CD4-positive, alpha-beta T cell treated with Interferon gamma for 1 hour (primary cell): ENCODE results near the gene GPR176.
A peak's percentile ranks its signal among the peaks of the same experiment; 100 is the strongest.

Source experiments
- DNase-seq: peaks from one replicate; pipeline ENCODE4 v3.0.0-alpha.2; 2020

Gene GPR176

GRCh38 chr15:39919748-39920509 lies at the start of gene GPR176:
GPR176 (minus strand) TSS chr15:39920266; CDS start chr15:39920026, 240 bp downstream.
- DNase-seq = peak; percentile 6

DNA sequence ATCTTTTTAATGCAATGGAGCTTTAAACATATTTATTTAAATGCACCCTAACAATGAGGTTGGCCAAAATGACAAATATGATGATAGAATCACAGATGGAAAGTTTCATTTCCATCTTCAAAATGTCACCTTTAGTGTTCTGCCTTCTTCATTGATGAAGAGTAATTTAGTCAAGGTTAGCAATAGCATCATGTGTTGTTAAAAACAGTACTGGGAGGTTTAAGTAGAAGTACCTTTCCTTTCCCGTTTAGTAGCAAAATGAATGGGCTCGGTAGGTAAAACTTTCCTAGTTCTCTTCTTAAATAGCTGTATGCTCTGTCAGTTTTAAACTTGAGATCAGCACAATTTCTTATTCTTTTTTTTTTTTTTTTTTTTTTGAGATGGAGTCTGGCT lies 48.9 kb upstream of the GPR176 start:
- no peak for DNase-seq

DNA sequence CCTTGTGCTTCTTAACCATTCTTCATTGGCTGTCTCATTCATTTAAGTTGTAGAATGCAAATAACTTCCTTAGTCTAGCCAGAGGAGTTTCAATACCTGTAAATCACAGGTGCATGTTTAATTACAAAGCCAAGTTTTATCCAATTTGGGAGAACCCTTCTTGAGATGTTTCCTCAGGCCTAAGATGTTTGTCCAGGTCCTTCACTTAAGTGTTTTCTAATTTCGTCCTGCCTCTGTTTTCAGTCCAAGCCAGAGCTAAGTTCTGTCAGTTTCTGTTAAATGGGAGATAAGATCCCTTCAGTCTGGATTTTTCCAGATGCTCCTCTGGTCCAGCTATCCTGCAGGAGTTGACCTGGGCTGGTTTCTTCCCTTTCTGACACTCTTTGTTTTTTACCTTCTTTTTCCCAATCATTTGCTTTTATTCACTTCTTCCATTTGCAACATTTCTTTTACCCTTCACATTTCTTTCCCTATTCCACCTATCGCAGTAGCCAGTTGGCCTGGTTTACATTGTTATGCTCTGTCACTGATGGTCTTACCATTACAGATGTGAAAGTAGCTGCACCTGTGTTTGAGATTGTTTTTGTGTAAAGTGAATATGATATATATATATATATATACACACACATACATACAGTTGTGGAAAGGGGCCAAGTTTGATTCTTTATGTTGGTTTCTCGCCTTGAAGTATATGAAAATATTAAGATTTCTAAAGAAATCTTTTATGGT lies 48.4 kb upstream of the GPR176 start:
- DNase-seq = no peak

- DNase-seq = no peak
Observed at GRCh38 chr15:39966521-39966920, 46.5 kb upstream of the GPR176 start.

GRCh38 chr15:39963786-39964185 lies 43.7 kb upstream of the GPR176 start:
- no peak for DNase-seq

DNA sequence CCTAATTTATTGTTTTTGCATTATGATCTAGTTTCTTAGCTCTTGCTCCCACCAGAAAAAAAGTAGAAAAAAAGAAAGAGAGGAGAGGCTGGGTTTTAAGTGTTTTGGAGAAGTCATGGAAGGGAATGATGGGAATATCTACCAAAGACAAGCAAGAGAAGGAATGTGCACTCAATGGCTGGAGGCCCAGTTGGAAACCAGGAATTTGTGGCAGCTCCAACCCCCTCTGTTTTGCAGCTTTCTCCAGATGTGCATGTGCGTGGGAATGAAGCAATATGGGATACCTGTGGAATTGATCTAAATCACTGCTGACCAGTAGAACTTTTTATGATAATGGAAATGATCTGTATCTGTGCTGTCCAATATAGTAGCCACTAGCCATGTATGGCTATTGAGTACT lies 41.0 kb upstream of the GPR176 start:
- DNase-seq = no peak

DNA sequence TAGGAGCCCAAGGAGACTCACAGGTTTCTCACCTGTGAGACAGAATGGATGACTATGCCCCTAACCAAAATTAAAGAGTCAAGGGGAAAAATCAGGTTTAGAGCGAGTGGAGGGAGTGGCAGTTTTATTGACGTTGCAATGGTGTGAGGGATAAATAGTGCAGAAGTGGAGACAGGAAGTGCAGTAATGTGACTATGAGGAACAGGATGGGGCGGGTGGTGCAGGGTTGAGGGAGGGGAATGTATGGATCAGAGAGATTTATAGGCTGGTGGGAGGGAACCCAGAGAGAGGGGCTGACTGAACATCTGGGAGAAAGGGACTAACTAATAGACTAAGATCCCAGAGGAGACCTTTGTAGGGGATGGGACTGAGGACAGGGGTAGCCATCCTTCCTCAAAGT lies 40.3 kb upstream of the GPR176 start:
- no peak for DNase-seq

GRCh38 chr15:39959411-39959810 lies 39.3 kb upstream of the GPR176 start:
- no peak for DNase-seq

GRCh38 chr15:39957481-39957880 lies 37.4 kb upstream of the GPR176 start:
- no peak for DNase-seq

DNA sequence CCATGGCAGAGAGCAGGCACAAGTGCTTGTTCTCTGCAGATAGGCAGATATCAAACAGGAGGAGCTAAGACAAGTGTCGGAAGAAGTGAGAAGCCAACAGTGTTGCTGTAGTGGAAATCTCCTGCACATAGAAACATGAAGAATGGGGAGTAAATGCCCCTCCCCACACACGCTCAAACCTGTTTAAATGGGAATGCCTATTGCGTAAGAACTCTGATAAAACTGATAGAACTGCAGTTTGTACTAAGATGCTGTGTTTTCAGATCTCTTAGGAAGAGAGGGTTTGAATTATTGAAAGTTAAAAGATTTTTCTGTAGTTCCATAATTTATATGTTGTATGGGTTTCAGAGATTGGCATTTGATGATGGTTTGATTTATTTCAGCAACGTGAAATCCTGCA lies 33.5 kb upstream of the GPR176 start:
- DNase-seq = no peak

DNA sequence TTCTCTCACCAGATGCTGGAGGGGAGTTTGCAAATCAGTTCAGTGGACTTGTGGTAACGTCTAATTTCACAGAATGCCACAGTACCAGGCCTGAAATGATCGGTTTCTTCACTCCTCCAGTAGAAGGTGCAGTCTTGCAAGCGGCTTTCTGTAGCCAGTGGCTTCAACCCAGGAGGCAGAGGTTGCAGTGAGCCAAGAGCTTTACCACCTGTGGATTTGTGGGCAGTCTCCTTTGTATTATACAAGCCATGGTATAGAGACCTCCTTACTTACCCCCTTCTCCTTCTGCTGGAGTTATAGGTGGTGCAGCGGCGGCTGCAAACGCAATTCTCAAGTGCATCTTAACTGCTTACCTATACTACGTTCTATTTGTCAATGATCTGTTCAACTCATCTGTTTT lies 31.5 kb upstream of the GPR176 start:
- no peak for DNase-seq

DNA sequence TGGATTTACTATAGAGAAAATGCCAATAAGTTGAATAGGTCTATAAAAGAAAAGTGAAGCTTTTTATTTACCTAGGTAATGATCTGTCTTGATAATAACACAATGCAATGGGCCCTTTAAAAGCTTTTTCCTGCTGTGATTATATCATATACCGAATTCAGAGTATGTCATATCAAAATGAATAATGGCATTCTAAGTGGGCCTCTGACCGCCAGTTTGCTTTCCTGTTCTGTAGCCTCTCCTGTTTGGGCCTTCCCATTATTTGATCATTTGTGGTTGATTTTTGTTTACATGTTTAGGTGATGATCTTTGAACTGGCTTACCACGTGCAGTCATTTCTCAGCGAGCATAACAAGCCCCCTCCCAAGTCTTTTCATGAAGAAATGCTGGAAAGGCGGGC lies 28.8 kb upstream of the GPR176 start:
- DNase-seq = no peak

DNA sequence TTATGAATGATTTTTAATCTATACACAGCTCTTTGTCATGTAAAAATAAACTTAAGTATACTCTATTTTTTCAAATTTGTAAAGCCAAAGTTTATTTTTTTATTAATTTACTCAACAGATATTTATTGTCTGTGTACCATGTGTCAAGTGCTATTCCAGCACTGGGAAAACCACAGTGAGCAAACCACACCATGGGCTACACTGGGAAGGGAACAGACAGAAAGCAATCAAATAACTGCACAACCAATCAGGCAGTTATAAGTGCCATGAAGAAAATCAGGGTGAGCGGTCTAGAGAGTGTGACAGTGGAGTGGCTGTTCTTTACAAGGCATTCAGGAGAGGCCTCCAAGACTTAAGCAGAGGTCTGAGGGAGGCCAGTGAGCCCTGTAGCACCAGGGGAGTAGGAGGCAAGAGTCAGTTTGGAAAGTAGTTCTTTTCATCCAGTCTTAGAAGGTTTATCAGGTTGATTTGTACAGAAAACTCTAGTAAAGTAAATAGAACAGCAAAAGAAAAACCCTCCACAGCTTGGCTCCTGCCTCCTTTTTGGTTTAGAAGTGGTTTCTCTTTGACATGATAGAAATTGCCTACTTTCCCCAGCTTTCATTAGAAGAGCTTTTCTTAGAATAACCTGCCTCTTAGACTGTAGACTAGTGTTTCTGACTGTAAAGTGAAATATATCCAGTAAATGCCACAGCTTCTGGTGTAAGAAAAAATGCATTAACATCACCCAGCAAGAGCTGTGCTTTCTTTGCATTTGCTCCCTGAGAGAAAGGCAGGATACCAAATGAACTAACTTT lies 27.5 kb upstream of the GPR176 start:
- no peak for DNase-seq

GRCh38 chr15:39946862-39947261 lies 26.8 kb upstream of the GPR176 start:
- no peak for DNase-seq

DNA sequence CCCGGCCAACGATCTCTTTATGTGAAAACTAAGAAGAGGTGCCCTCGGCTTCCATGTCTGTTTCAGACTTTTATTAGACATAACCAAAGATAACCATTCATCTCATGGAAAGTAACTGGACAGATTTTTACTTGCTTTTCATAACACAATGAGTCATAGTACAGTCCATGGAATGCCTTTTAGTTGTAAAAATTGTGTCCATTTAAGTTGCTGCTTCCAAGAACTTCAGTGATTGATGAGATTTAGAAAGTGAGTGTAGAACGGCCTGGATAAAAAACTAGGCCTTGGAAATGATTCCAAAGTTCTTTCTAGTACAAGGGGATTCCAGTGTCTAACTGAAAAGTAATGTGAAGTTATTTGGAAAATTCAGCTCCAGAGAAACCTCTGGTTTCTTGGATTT lies 24.7 kb upstream of the GPR176 start:
- no peak for DNase-seq

DNA sequence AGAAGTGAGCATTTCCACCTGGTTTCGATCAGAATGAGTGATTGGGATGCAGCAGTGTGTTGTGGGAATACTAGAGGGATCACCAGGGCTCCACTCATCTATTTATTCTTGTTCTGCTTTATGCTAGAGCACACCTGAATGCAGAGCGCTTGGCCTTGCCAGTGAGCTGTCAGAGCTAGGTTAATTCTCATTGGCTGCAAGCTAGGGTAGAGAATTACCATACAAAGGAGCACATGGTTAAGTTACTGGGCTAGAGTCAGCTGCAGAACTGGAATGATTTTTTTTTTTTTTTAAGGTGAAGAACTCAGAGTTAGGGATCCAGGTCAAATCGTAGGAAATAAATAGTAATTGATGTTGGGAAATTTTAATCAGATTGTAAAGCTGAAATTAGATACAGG lies 22.7 kb upstream of the GPR176 start:
- no peak for DNase-seq

DNA sequence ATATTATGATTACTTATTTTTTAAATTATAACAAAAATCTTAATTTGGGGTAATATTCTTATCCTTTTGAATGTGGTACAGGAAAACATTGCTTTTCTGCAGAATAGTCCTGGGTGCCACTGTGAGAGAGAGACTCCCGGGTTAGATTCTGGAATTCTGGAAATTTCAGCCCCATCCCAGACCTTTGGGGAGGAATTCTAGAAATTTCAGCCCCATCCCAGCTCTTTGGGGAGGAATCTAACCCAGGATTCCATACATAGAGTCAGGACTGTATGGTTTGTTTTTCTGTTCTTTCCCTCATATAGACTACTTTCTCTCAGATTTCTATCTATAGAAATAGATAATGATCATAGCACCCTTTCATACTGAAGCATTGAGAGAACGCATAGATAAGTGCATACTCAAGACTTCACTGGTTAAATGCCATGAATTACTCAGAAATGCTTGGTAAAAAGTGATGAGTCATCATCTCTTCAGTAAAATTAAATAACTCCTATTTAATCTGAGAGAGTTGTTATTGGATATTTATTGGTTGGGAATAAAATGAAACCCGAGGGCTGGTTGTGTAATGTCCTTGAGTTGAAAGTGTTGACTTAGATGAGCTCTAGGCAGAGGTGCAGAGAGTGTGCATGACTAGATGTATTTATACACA lies 22.2 kb upstream of the GPR176 start:
- no peak for DNase-seq

GRCh38 chr15:39939487-39940452 lies 19.7 kb upstream of the GPR176 start:
- no peak for DNase-seq

DNA sequence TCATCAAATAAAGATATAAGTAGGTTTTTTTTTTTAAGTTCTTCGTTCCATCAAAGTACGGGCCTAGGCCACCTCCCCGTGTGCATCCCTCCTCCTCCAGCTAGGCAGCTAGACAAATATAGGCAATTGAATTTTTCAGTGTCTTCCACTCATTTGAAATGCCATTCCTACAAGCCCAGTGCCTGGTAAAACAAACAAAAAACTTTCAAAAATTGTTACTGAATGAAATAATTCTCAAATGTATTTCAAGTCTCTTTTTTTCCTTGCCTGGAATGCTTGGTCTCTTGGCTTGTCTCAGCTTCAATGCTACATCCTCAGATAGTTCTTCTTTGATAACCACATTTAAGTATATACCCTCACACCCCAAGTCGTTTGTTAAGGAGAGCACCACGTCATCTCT lies 17.6 kb upstream of the GPR176 start:
- DNase-seq = no peak

DNA sequence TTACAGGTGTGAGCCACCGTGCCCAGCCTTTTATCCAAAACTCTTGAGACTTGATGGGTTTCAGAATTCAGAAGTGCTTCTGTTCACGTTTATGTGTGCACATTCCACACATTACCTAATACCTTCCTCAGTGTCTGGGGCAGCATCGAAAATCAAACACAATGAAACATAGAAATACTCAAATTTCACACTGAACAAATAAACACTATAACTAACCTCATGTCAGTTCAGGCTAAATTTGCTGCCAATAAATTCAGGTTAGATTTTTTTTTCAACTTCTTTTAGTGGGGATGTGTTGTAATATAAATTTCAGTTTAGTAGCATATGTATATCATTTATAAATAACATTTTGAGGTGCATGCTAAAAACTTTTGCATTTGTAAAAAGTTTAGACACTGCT lies 16.6 kb upstream of the GPR176 start:
- no peak for DNase-seq

DNA sequence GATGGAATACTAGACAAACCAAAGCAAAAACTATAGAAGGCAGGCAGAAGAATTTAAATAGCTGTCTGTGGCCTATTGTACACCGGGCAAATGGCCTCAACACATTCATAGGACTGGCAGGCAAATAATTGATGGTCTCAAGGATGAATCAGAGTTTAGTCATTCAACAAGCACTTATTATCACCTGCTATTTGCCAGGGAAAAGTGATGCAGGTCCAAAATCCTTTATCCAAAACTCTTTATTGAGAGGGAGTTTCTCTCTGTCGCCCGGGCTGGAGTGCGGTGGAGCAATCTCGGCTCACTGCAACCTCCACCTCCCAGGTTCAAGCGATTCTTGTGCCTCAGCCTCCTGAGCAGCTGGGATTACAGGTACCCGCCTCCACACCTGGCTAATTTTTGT lies 16.1 kb upstream of the GPR176 start:
- no peak for DNase-seq

- DNase-seq = no peak
Observed at GRCh38 chr15:39935241-39935640, 15.2 kb upstream of the GPR176 start.
